NCI-H2196 (cell line): Measurements from ENCODE around the gene GLB1L2.

Experiments used
- DNase-seq: peaks from one replicate; lab custom pipeline; 2025; ENCODE audit not compliant: unreplicated experiment; lab: John Stamatoyannopoulos, UW

GLB1L2 gene

GRCh38 chr11:134346976-134347350 is 15.2 kb downstream of the GLB1L2 start:
- DNase-seq: no peak

GRCh38 chr11:134347441-134347840 is 15.7 kb downstream of the GLB1L2 start:
- no peak for DNase-seq

- no peak for DNase-seq
Observed at GRCh38 chr11:134349109-134349801, 17.5 kb downstream of the GLB1L2 start.

DNA sequence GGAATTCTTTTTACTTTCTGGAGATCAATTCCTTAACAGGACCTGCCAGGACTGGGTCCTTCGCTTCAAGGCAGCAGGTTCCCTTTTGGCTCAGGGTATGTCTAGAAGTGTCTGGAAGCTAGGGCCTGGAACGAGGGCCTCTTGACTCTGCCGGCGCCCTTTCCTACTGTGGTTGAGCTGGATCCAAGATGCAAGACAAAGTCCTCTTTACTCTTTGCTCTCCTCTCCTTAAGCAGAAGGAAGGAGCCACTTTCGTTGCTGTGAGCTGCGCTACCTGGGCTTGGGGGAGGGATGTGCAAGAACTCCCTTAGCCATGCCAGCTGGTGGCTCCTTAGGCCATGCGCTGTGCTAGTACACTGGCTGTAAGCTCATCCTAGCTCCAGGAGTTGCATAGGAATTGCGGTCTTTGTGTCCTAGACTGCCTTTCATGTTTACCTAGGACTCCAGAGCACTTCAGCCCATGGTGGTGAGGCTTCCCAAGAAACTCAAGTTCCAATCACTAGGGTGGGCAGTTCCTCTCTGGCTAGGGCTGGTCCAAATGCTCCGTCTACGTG is 18.1 kb downstream of the GLB1L2 start:
- no peak for DNase-seq

- DNase-seq: no peak
Observed at GRCh38 chr11:134350381-134350780, 18.6 kb downstream of the GLB1L2 start.

DNA sequence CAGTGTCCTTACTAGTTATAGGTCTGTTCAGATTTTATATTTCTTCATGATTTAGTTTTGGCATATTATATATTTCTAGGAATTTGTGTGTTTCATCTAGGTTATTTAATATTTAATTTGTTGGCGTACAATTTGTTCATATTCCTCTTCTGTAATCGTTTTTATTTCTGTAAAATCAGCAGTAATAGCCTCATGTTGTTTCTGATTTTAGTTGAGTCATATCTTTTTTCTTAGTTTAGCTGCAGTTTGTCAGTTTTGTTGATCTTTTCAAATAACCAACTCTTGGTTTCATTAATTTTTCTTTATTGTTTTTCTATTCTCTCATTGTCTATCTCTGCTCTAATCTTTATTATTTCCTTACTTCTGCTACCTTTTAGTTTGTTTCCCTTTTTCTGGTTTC is 20.3 kb downstream of the GLB1L2 start:
- no peak for DNase-seq

GRCh38 chr11:134355136-134355535 is 23.3 kb downstream of the GLB1L2 start:
- no peak for DNase-seq

- no peak for DNase-seq
Observed at GRCh38 chr11:134355656-134356055, 23.9 kb downstream of the GLB1L2 start.

DNA sequence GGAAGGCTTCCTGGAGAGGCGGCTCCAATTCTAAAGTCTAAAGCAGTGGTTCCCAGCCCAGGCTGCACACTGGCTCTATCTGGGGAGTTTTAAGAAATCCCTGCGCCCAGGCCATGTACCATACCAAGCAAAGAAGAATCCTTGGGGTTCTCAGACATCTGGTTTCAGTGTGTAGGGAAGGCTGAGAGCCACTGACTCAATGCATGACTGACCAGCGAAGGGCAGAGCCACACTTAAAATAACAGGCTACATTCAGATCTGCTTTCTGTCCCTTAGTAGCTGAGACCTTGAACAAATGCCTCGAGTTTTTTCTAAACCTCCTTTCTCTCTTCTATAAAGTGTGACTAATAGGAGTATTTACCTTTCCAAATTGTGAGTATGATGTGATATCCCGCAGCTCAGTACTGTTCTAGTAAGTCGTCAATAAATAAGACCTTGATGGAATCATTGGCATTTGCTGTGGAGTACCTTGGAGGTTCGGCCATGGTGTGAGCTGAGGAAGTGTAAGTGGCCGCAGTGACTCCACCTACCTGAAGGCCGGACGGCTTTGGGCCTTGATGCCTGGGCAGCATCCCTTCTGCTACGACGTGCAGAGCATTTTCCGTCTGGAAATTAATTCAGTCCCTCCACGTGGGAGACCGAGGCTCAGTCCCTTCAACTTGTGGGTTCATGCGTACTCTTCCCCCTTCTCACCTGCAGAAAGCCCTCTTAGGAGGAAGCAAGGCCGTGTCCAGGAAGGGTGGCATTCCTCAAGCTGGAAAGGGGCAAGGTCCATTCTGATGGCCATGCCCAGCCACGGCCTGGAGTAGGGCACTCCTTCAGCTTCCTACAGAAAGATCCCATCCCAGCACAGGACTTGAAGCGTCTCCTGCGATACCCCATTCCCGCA is 25.1 kb downstream of the GLB1L2 start:
- DNase-seq: no peak

- DNase-seq: no peak
Observed at GRCh38 chr11:134357545-134357839, 25.7 kb downstream of the GLB1L2 start.

GRCh38 chr11:134358165-134358855 is 26.5 kb downstream of the GLB1L2 start:
- no peak for DNase-seq

DNA sequence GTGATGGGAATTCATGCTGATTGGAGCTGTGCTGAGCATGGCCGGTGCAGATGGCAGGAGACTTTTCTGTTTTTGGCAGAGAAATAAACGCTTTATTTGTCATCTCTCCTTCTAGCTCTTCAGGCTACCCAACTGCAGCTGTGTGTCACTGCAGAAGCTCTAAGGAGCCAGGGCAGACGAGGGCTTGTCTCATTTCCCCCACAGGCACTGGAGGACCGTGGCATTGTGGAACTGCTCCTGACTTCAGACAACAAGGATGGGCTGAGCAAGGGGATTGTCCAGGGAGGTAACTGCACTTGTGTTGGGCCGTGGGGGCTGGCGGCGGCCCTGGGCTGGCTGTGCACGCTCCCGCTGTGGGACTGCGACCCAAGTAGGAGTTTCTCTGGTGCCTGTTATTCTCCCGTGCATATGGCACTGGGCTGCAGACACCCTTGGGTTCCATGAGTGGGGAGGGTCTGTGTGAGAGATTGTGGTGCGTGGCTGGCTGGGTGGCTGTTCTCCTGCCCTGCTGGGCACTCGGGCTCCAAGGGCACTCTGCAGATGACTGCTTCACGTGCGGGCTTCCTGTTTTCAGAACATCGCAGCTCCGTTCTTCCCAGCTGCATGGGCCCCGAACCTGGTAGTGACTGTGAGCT is 27.2 kb downstream of the GLB1L2 start:
- no peak for DNase-seq

- no peak for DNase-seq
Observed at GRCh38 chr11:134359646-134360045, 27.9 kb downstream of the GLB1L2 start.

- peak; percentile 17 for DNase-seq
Observed at GRCh38 chr11:134360050-134360835, 28.5 kb downstream of the GLB1L2 start.

- DNase-seq: no peak
Observed at GRCh38 chr11:134361661-134362060, 29.9 kb downstream of the GLB1L2 start.

DNA sequence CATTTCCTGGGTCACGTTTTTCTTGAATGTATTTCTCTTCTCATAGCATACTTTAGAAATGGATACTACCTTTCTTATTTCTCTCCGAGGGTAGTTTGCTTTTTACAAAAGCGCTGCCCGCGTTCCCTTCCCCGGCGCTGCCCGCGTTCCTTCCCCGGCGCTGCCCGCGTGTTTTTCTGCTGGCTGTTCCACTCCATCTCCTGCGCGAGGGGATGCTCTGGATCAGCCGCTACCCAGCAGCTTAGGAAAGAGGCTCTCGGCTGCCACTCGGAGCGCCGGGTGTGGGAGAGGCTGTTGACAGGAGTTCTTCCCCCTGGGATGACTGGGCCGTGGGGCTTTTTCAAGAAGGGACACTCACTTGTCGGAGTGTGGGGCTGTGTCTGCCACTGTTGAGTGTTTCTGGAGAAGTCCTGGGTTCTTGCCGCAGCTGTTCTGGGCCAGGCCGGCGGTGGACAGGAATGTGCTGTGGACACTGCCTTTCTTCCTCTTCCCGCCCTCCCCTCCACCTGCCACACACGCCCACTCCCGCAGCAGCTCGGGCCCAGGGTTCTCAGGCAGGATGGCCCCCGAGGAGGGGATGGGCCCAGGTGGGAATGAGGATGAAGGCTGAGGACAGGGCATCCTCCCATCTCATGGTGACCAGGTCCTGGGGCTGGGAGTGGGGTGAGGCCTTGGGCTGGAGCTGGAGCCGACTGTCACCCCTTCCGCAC is 30.6 kb downstream of the GLB1L2 start:
- no peak for DNase-seq

DNA sequence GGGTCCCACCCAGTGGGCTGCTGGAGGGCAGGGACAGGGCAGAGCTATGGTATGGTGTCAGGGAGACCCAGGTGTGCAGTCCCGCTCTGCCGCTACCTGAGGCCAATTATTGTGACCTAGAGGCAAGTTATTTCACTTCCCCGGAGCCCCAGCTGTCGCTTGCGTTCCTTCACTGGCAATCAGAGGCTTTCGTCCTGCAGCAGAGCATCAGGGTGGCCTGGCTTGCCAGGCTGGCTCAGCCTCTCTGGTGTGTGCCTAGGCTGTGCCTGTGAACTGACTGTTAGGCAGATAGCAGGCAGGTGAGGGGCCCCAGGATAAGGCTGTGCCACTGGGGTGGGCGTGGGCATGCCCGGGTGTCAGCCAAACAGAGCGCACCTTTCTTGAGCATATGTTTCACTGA is 31.4 kb downstream of the GLB1L2 start:
- DNase-seq: no peak

- no peak for DNase-seq
Observed at GRCh38 chr11:134363592-134363991, 31.8 kb downstream of the GLB1L2 start.

DNA sequence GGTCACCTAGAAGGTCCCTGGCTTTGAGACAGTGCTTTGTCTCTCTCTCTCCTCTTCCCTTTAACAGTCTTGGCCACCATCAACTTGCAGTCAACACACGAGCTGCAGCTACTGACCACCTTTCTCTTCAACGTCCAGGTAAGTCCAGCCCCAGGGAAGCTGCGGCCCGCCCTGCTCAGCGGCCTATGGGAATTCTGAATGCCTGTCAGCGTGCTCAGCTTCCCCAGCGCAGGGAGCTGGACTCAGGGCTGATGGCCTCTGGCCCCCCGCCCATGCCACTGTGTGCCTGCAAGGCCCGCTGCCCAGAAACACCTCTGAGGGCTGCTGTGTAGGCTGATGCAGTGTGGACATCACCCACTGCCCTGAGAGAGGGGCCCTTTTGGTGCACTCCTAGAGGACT is 32.5 kb downstream of the GLB1L2 start:
- DNase-seq: no peak
